K562 (cell line): ENCODE measurements around the gene TMEM63A. TPM values are rescaled to one million over a fixed set of nuclear protein-coding genes. Genes with fewer than 3 reads are reported as not detected.

Experiments used
- ATAC-seq: fragments of 200-7000 bp; cut with Tn5 transposase; 3 replicates; pipeline ENCODE4 v1.9.1; 2020; ENCODE audit warnings: moderate library complexity
- BruUV-seq: library from RNA; stranded (reverse); fragments of 400-500 nt; replicated peaks from 2 replicates; lab custom pipeline; 2021; lab: Mats Ljungman, UMichigan
- CTCF ChIA-PET: fragments of 300-600 bp; formaldehyde crosslinking; extraction: SDS; loops from one replicate; lab custom pipeline; 2021; ENCODE audit warnings: low intra/inter-chr PET ratio; lab: Yijun Ruan, JAX
- POLR2A ChIA-PET: fragments of 300-600, 350-650 bp; sonication (Branson Sonifier 250); formaldehyde crosslinking; extraction: SDS; loops from one replicate; lab custom pipeline; 2021; ENCODE audit warnings: antibody characterized with exemption, inconsistent platforms; lab: Yijun Ruan, JAX
- DNase-seq, 4 experiments: peaks; one replicate each; pipeline versions ENCODE4 v3.0.0 to v3.0.0-alpha.2; 2011 to 2018; ENCODE audit warnings: low spot score in 3 of 4, mixed read lengths in 3 of 4; ENCODE audit errors: extremely low read depth in 1 of 4
- FAIRE-seq: peaks from 2 replicates; lab custom pipeline; 2011; peaks lifted over from hg19 to GRCh38; lab: Jason Lieb, UNC
- H2AFZ ChIP-seq: 2 replicates; pipeline ENCODE4 v1.6.0; 2011; ENCODE audit warnings: low read depth, low read length, control low read depth, inconsistent platforms
- H3K27ac ChIP-seq: fragments of 200-600 bp; 3 replicates; pipeline ENCODE4 v1.8.0; 2011; ENCODE audit warnings: low read depth, mild to moderate bottlenecking, control low read depth, inconsistent platforms, low read length, moderate library complexity, mixed read lengths; ENCODE audit errors: extremely low read depth
- H3K27me3 ChIP-seq, 2 experiments: fragments of 300-600 bp in 1 of 2; 2 replicates in 1 of 2; 3 replicates in 1 of 2; pipeline versions ENCODE4 v1.6.0 to v1.8.0; 2011; ENCODE audit warnings: inconsistent platforms in 2 of 2, low read length in 2 of 2, mild to moderate bottlenecking in 1 of 2, mixed read lengths in 1 of 2, moderate library complexity in 1 of 2; ENCODE audit not compliant: control insufficient read depth in 2 of 2, insufficient read depth in 2 of 2
- H3K36me3 ChIP-seq: fragments of 300-600 bp; 3 replicates; pipeline ENCODE4 v1.8.0; 2011; ENCODE audit warnings: mild to moderate bottlenecking, low read length, inconsistent platforms; ENCODE audit not compliant: control insufficient read depth, insufficient read depth
- H3K4me1 ChIP-seq, 2 experiments: fragments of 200-600 bp in 1 of 2; replicated peaks in 1 of 2; 2 replicates in 1 of 2; 3 replicates in 1 of 2; pipeline versions ENCODE4 v1.5.1 to v1.8.0; 2011; ENCODE audit warnings: inconsistent platforms in 2 of 2, low read length in 2 of 2, mild to moderate bottlenecking in 1 of 2, mixed read lengths in 1 of 2, moderate library complexity in 1 of 2; ENCODE audit not compliant: control insufficient read depth in 2 of 2, insufficient read depth in 2 of 2
- H3K4me2 ChIP-seq: 2 replicates; pipeline ENCODE4 v1.6.1; 2011; ENCODE audit warnings: low read length, control low read depth, inconsistent platforms, mixed read lengths; ENCODE audit not compliant: insufficient read depth
- H3K4me3 ChIP-seq: fragments of 200-600 bp; sonication (generic), shearing (Covaris generic); 2 replicates; pipeline ENCODE4 v1.5.1; 2016; ENCODE audit warnings: control low read depth, inconsistent platforms
- H3K79me2 ChIP-seq: fragments of 200-600 bp; 3 replicates; pipeline ENCODE4 v1.8.0; 2011; ENCODE audit warnings: low read length, inconsistent platforms; ENCODE audit not compliant: control insufficient read depth, insufficient read depth
- H3K9ac ChIP-seq, 2 experiments: 2 replicates each; pipeline versions ENCODE4 v1.6.0 to v1.6.1; 2011; ENCODE audit warnings: low read depth in 2 of 2, low read length in 2 of 2, control low read depth in 1 of 2, inconsistent platforms in 1 of 2, mild to moderate bottlenecking in 1 of 2, mixed read lengths in 1 of 2; ENCODE audit not compliant: insufficient read depth in 1 of 2
- H3K9me1 ChIP-seq: one replicate; pipeline ENCODE4 v1.6.0; 2011; ENCODE audit warnings: inconsistent platforms, mild to moderate bottlenecking, low read length, moderate library complexity; ENCODE audit not compliant: control insufficient read depth, insufficient read depth
- H3K9me3 ChIP-seq: replicated peaks from 2 replicates; pipeline ENCODE4 v1.5.1; 2011; ENCODE audit warnings: low read depth, low read length, inconsistent platforms; ENCODE audit not compliant: control insufficient read depth, insufficient read depth
- H4K20me1 ChIP-seq: replicated peaks from 2 replicates; pipeline ENCODE4 v1.6.1; 2011; ENCODE audit warnings: low read length, inconsistent platforms, mixed read lengths; ENCODE audit not compliant: control insufficient read depth, insufficient read depth
- GATA2 ChIP-seq: sonication (generic); formaldehyde crosslinking; IDR thresholded peaks from 2 replicates; pipeline ENCODE4 v1.4.0; 2020; ENCODE audit warnings: mild to moderate bottlenecking, missing genetic modification reagents
- HIVEP1 ChIP-seq: fragments of 250-450 bp; sonication (Bioruptor Pico); IDR thresholded peaks from 2 replicates; pipeline ENCODE4 v1.4.0; 2020; ENCODE audit warnings: mild to moderate bottlenecking
- RBM25 ChIP-seq: fragments of 200-400 bp; formaldehyde crosslinking; IDR thresholded peaks from 2 replicates; pipeline ENCODE4 v1.6.1; 2018; ENCODE audit warnings: low read length, low read depth, moderate library complexity; ENCODE audit not compliant: severe bottlenecking
- TOE1 ChIP-seq, 2 experiments: fragments of 450-650 bp in 1 of 2; sonication (generic) in 1 of 2; formaldehyde crosslinking in 1 of 2; IDR thresholded peaks; 2 replicates each; pipeline versions ENCODE4 v1.7.1 to v1.8.0; 2016 to 2022; ENCODE audit warnings: borderline replicate concordance in 2 of 2, mild to moderate bottlenecking in 2 of 2, antibody characterized with exemption in 1 of 2, inconsistent platforms in 1 of 2, low read depth in 1 of 2, missing genetic modification reagents in 1 of 2, moderate library complexity in 1 of 2
- ZNF780A ChIP-seq: fragments of 250-450 bp; sonication (Bioruptor Pico); IDR thresholded peaks from 2 replicates; pipeline ENCODE4 v1.5.0; 2021; ENCODE audit warnings: mild to moderate bottlenecking
- WGBS: fragments of 100-300 bp; shearing (Covaris generic); methylation state at CpG from one replicate; pipeline ENCODE4 v1.1.6; 2016; ENCODE audit warnings: low coverage, mixed read lengths; ENCODE audit not compliant: insufficient coverage; ENCODE audit errors: missing lambda C conversion rate; 5-methylcytosine and 5-hydroxymethylcytosine counted together
- in situ Hi-C: fragments of 300-500 bp; cut with MboI; formaldehyde crosslinking; loops from 4 replicates; pipeline ENCODE4 v1.15.0; 2018; ENCODE audit warnings: inconsistent platforms, mixed read lengths
- intact Hi-C: fragments of 100-400 bp; cut with micrococcal nuclease; formaldehyde crosslinking; loops from 2 replicates; pipeline ENCODE4 v1.14.2; 2022
- polyA plus RNA-seq, 8 experiments: library from polyadenylated mRNA; depleted of rRNA in 4 of 8; stranded (reverse) in 5 of 8; unstranded in 3 of 8; fragments of >200 nt; fragmentation: Nextera tagmentation in 2 of 8; fragmentation: Illumina TruSeq in 1 of 8; extraction: Ambion mirVana in 2 of 8; extraction: Trizol in 1 of 8; gene quantifications; 2 replicates each; pipeline versions ENCODE4 v1.2.1 to v1.2.3, GENCODE V29; 2011 to 2014; ENCODE audit warnings: inconsistent platforms in 1 of 8, missing spikeins in 1 of 8
- total RNA-seq, 7 experiments: library from RNA; depleted of rRNA in 6 of 7; stranded (reverse); fragments of >200 nt in 6 of 7; fragmentation: Illumina TruSeq in 2 of 7; extraction: Trizol in 2 of 7; gene quantifications; 2 replicates each; pipeline versions ENCODE4 v1.2.1 to v1.2.3, GENCODE V29; 2011 to 2021; ENCODE audit warnings: low replicate concordance in 1 of 7
- TF ChIP-seq, protein P1 (sequence below), 2 experiments: fragments of 450-650 bp; conservative IDR thresholded peaks; 2 replicates each; pipeline ENCODE4 v1.6.1; 2017; ENCODE audit warnings: mild to moderate bottlenecking in 2 of 2, moderate library complexity in 2 of 2
- TF ChIP-seq, protein P2 (sequence below): fragments of 250-450 bp; sonication (Bioruptor Pico); IDR thresholded peaks from 2 replicates; pipeline ENCODE4 v1.5.0; 2020; ENCODE audit warnings: mild to moderate bottlenecking
- TF ChIP-seq, protein P3 (sequence below): IDR thresholded peaks from 2 replicates; pipeline ENCODE4 v1.6.1; 2011; ENCODE audit warnings: borderline replicate concordance, low read depth, mild to moderate bottlenecking, moderate library complexity, low read length; ENCODE audit not compliant: insufficient read depth, poor library complexity, severe bottlenecking

Gene TMEM63A
- total and polyA plus RNA-seq, 9 of the 15 experiments (the other 6 are each of a cell fraction or from before 2014, with no cell fraction given): 2.0 to 54.6 (median 17.5) TPM

DNA sequence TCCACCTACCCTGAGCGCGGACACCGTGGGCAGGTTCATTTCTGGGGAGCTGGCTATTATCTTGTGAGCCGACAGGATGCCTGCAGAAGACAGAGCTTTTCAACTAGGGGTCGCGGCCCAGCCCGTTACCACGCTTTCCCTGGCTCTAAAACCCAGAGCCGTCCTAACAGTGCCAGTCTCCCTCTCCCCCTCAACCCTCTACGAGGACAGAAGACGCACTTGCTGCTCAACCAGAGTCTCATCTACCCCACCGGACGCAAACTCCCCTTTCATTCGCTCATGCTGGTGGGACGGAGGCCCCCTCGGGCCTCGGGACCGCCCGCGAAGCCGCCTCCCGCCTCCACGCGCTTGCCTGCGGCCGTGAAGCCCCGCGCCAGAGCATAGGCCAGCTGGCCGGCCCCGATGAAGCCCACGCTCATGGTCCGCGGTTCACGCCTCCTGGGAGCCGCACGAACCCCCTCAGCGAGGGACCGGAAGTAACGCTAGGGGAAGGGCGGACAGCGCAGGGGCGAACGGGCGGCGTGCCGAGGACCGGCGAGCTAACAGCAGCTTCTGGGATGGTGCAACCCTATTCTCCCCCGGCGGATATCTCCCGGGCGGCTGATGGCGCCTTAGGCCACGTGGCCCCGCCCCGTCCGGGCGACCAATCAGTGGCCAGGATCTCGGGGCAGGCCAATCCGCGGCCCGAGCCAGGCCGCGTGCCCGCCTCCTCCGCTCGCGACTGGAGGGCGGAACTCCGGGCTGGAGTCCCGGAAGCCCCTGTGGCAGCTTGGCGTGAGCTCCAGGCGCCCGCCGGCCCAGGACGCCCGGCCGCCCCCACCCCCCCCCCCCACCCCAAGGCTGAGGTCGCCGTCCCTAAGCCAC, 41.7 kb upstream of the TMEM63A start, which contains the start of gene PYCR2:
Gene PYCR2 (minus strand): TSS at position 559 of the 864 bp plus-strand sequence. CDS start 140 bp downstream, at position 419.
- peak within 1 kb of the TSS; percentile 85 for H2AFZ ChIP-seq
- H4K20me1 ChIP-seq: no peaks in the 10 kb centered on the region
- H3K9ac ChIP-seq: peak within 1 kb of the TSS; percentile 94 to 97
- in situ Hi-C loops (no loop called here), intact Hi-C loops (loop anchor here (2.0 kb wide), 1 partner anchor 41 kb away; the partner anchor contains the start of gene TMEM63A)
- ATAC-seq (peak; percentile 91), FAIRE-seq (peak; percentile 91), DNase-seq (peak; percentile 99 to 100 (median 99))
- peak within 1 kb of the TSS; percentile 94 for H3K4me3 ChIP-seq
- BruUV-seq: TSS peak; percentile 69
- peak within 1 kb of the TSS; percentile 93 for H3K27ac ChIP-seq
- H3K4me2 ChIP-seq: peak within 1 kb of the TSS; percentile 89
- no peaks in the 10 kb centered on the region for H3K9me3 ChIP-seq
- peaks cover 42% of the 10 kb centered on the region for H3K36me3 ChIP-seq
- ChIA-PET CTCF (interaction anchor here (0.6 to 0.7 kb wide), 2 partner anchors 38 to 449 kb away, joined by 3 to 8 read pairs; no protein-coding TSS in a partner anchor), POLR2A (interaction anchor here (0.6 to 2.8 kb wide), 18 partner anchors 8 to 438 kb away, joined by 3 to 14 read pairs (median 4); partner anchors contain the start of genes LEFTY1, SDE2 and TMEM63A)
- H3K27me3 ChIP-seq: no peaks in the 10 kb centered on the region
- H3K4me1 ChIP-seq: peaks cover 44 to 69% of the 10 kb centered on the region in 2 experiments
- under 1% methylated on average over 71 of the region's 80 CpGs for WGBS
- H3K9me1 ChIP-seq: no peaks in the 10 kb centered on the region
- peaks cover 39% of the 10 kb centered on the region for H3K79me2 ChIP-seq
- TF ChIP-seq TOE1 (IDR thresholded peaks at IDR 0.05; ENCODE audit: borderline replicate concordance) (peak; percentile 44; the same call in 1 of the 2 replicates), TOE1 (CRISPR knock-in tag; IDR thresholded peaks at IDR 0.05; ENCODE audit: borderline replicate concordance, low read depth) (no peak; the same call in 1 of the 2 replicates), HIVEP1 (CRISPR knock-in tag) (no peak), RBM25 (peak; percentile 100), ZNF780A (no peak), GATA2 (CRISPR knock-in tag) (no peak)
- TF ChIP-seq, protein P1, sequence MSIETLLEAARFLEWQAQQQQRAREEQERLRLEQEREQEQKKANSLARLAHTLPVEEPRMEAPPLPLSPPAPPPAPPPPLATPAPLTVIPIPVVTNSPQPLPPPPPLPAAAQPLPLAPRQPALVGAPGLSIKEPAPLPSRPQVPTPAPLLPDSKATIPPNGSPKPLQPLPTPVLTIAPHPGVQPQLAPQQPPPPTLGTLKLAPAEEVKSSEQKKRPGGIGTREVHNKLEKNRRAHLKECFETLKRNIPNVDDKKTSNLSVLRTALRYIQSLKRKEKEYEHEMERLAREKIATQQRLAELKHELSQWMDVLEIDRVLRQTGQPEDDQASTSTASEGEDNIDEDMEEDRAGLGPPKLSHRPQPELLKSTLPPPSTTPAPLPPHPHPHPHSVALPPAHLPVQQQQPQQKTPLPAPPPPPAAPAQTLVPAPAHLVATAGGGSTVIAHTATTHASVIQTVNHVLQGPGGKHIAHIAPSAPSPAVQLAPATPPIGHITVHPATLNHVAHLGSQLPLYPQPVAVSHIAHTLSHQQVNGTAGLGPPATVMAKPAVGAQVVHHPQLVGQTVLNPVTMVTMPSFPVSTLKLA (conservative IDR thresholded peaks at IDR 0.05): peak; percentile 98 to 99
- TF ChIP-seq, protein P2, sequence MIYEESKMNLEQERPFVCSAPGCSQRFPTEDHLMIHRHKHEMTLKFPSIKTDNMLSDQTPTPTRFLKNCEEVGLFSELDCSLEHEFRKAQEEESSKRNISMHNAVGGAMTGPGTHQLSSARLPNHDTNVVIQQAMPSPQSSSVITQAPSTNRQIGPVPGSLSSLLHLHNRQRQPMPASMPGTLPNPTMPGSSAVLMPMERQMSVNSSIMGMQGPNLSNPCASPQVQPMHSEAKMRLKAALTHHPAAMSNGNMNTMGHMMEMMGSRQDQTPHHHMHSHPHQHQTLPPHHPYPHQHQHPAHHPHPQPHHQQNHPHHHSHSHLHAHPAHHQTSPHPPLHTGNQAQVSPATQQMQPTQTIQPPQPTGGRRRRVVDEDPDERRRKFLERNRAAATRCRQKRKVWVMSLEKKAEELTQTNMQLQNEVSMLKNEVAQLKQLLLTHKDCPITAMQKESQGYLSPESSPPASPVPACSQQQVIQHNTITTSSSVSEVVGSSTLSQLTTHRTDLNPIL (CRISPR knock-in tag): no peak
- TF ChIP-seq, protein P3, sequence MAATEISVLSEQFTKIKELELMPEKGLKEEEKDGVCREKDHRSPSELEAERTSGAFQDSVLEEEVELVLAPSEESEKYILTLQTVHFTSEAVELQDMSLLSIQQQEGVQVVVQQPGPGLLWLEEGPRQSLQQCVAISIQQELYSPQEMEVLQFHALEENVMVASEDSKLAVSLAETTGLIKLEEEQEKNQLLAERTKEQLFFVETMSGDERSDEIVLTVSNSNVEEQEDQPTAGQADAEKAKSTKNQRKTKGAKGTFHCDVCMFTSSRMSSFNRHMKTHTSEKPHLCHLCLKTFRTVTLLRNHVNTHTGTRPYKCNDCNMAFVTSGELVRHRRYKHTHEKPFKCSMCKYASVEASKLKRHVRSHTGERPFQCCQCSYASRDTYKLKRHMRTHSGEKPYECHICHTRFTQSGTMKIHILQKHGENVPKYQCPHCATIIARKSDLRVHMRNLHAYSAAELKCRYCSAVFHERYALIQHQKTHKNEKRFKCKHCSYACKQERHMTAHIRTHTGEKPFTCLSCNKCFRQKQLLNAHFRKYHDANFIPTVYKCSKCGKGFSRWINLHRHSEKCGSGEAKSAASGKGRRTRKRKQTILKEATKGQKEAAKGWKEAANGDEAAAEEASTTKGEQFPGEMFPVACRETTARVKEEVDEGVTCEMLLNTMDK: no peak
